Neural cell (in vitro differentiated cells): ENCODE results near the gene ANKK1. TPM values are rescaled to one million over a fixed set of nuclear protein-coding genes. Genes with fewer than 3 reads are reported as not detected.

Experiments used
- H2AFZ ChIP-seq: fragments of 200-600, 300-800 bp; sonication (generic), shearing (Covaris generic); 2 replicates; pipeline ENCODE4 v1.6.0; 2014; ENCODE audit warnings: low read depth, mild to moderate bottlenecking, antibody characterized with exemption, low read length, moderate library complexity
- H3F3A ChIP-seq: fragments of 200-600 bp; shearing (Covaris generic); 2 replicates; pipeline ENCODE4 v1.6.1; 2016; ENCODE audit warnings: mild to moderate bottlenecking, moderate library complexity, mixed read lengths, antibody characterized with exemption, low read length; ENCODE audit not compliant: insufficient read depth, poor library complexity, severe bottlenecking
- H3K27ac ChIP-seq: fragments of 200-600, 300-800 bp; sonication (generic), shearing (Covaris generic); 2 replicates; pipeline ENCODE4 v1.5.1; 2014; ENCODE audit warnings: mild to moderate bottlenecking, low read length, moderate library complexity
- H3K27me3 ChIP-seq: fragments of 300-800, 200-600 bp; sonication (generic), shearing (Covaris generic); 2 replicates; pipeline ENCODE4 v1.6.0; 2014; ENCODE audit warnings: mild to moderate bottlenecking, low read depth, low read length, moderate library complexity; ENCODE audit not compliant: insufficient read depth
- H3K36me3 ChIP-seq: fragments of 300-800, 200-600 bp; sonication (generic), shearing (Covaris generic); 2 replicates; pipeline ENCODE4 v1.5.1; 2014; ENCODE audit warnings: mild to moderate bottlenecking, antibody characterized with exemption, low read length, moderate library complexity; ENCODE audit not compliant: insufficient read depth
- H3K4me2 ChIP-seq: fragments of 300-800, 200-600 bp; sonication (generic), shearing (Covaris generic); 2 replicates; pipeline ENCODE4 v1.6.0; 2014; ENCODE audit warnings: mild to moderate bottlenecking, low read length
- H3K4me3 ChIP-seq: fragments of 300-800, 200-600 bp; sonication (generic), shearing (Covaris generic); 2 replicates; pipeline ENCODE4 v1.5.1; 2014; ENCODE audit warnings: mild to moderate bottlenecking, low read length, moderate library complexity
- H3K79me2 ChIP-seq: fragments of 200-600 bp; shearing (Covaris generic); replicated peaks from 2 replicates; pipeline ENCODE4 v1.6.0; 2014; ENCODE audit warnings: mild to moderate bottlenecking, low read length, moderate library complexity; ENCODE audit not compliant: insufficient read depth
- H3K9ac ChIP-seq: fragments of 300-800, 200-600 bp; sonication (generic), shearing (Covaris generic); 2 replicates; pipeline ENCODE4 v1.6.1; 2016; ENCODE audit warnings: mild to moderate bottlenecking, low read length, mixed read lengths
- H3K9me2 ChIP-seq: fragments of 200-600 bp; shearing (Covaris generic); 2 replicates; pipeline ENCODE4 v1.6.1; 2016; ENCODE audit warnings: mild to moderate bottlenecking, low read length, mixed read lengths; ENCODE audit not compliant: insufficient read depth
- H3K9me3 ChIP-seq: fragments of 200-600, 300-800 bp; sonication (generic), shearing (Covaris generic); 2 replicates; pipeline ENCODE4 v1.6.1; 2016; ENCODE audit warnings: mild to moderate bottlenecking, mixed run types, low read length, moderate library complexity, mixed read lengths
- H4K20me1 ChIP-seq: fragments of 200-600 bp; shearing (Covaris generic); 2 replicates; pipeline ENCODE4 v1.6.1; 2016; ENCODE audit warnings: mild to moderate bottlenecking, mixed run types; ENCODE audit not compliant: insufficient read depth
- CTCF ChIP-seq: fragments of 450-650 bp; IDR thresholded peaks from 2 replicates; pipeline ENCODE4 v1.5.1; 2014; ENCODE audit warnings: antibody characterized with exemption, mild to moderate bottlenecking, moderate library complexity; ENCODE audit not compliant: poor library complexity, severe bottlenecking
- EP300 ChIP-seq: fragments of 450-650 bp; conservative IDR thresholded peaks from 2 replicates; pipeline ENCODE4 v1.6.1; 2014; ENCODE audit warnings: antibody characterized with exemption, mild to moderate bottlenecking, moderate library complexity; ENCODE audit not compliant: poor library complexity, severe bottlenecking
- EZH2 ChIP-seq: fragments of 200-600, 300-800 bp; shearing (Covaris generic), sonication (generic); IDR thresholded peaks from 2 replicates; pipeline ENCODE4 v1.6.1; 2014; ENCODE audit warnings: antibody characterized with exemption, low read length, borderline replicate concordance, mild to moderate bottlenecking; ENCODE audit not compliant: insufficient read depth, poor library complexity, severe bottlenecking
- MXI1 ChIP-seq: fragments of 450-650 bp; conservative IDR thresholded peaks from 2 replicates; pipeline ENCODE4 v1.6.1; 2014; ENCODE audit warnings: antibody characterized with exemption, mild to moderate bottlenecking; ENCODE audit not compliant: poor library complexity, severe bottlenecking
- POLR2AphosphoS5 ChIP-seq: IDR thresholded peaks from 2 replicates; pipeline ENCODE4 v1.6.1; 2012
- RAD21 ChIP-seq: fragments of 450-650 bp; conservative IDR thresholded peaks from 2 replicates; pipeline ENCODE4 v1.6.1; 2014; ENCODE audit warnings: antibody characterized with exemption, mild to moderate bottlenecking, moderate library complexity
- SMC3 ChIP-seq: fragments of 450-650 bp; conservative IDR thresholded peaks from 2 replicates; pipeline ENCODE4 v1.6.1; 2014; ENCODE audit warnings: antibody characterized with exemption, mild to moderate bottlenecking, moderate library complexity; ENCODE audit not compliant: poor library complexity
- TAF1 ChIP-seq: IDR thresholded peaks from 2 replicates; pipeline ENCODE4 v1.6.1; 2012; ENCODE audit warnings: low read depth
- polyA plus RNA-seq: library from polyadenylated mRNA; depleted of rRNA; stranded (reverse); fragments of >200 nt; gene quantifications from 2 replicates; pipeline ENCODE4 v1.2.3, GENCODE V29; 2014
- TF ChIP-seq, protein P1 (sequence below): IDR thresholded peaks from 2 replicates; pipeline ENCODE4 v1.6.1; 2012; ENCODE audit warnings: borderline replicate concordance

The ANKK1 gene
- polyA plus RNA-seq, 1 donor from 2014 or later: not detected

GRCh38 chr11:113395782-113396336 is 8.3 kb downstream of the ANKK1 start:
- Histone ChIP-seq H3K27ac (no peak overlapping the region), H3F3A (no peaks in the 10 kb centered on the region), H3K4me2 (no peak overlapping the region), H3K36me3 (no peaks in the 10 kb centered on the region), H3K9ac (no peak overlapping the region), H3K27me3 (no peaks in the 10 kb centered on the region), H2AFZ (no peak overlapping the region), H4K20me1 (no peaks in the 10 kb centered on the region), H3K9me3 (no peaks in the 10 kb centered on the region), H3K79me2 (no peaks in the 10 kb centered on the region), H3K9me2 (no peaks in the 10 kb centered on the region), H3K4me3 (no peak overlapping the region)
- TF ChIP-seq TAF1 (no peak), CTCF (no peak), RAD21 (no peak), EP300 (no peak), POLR2AphosphoS5 (no peak), MXI1 (no peak), EZH2 (no peak), SMC3 (no peak)
- TF ChIP-seq, protein P1, sequence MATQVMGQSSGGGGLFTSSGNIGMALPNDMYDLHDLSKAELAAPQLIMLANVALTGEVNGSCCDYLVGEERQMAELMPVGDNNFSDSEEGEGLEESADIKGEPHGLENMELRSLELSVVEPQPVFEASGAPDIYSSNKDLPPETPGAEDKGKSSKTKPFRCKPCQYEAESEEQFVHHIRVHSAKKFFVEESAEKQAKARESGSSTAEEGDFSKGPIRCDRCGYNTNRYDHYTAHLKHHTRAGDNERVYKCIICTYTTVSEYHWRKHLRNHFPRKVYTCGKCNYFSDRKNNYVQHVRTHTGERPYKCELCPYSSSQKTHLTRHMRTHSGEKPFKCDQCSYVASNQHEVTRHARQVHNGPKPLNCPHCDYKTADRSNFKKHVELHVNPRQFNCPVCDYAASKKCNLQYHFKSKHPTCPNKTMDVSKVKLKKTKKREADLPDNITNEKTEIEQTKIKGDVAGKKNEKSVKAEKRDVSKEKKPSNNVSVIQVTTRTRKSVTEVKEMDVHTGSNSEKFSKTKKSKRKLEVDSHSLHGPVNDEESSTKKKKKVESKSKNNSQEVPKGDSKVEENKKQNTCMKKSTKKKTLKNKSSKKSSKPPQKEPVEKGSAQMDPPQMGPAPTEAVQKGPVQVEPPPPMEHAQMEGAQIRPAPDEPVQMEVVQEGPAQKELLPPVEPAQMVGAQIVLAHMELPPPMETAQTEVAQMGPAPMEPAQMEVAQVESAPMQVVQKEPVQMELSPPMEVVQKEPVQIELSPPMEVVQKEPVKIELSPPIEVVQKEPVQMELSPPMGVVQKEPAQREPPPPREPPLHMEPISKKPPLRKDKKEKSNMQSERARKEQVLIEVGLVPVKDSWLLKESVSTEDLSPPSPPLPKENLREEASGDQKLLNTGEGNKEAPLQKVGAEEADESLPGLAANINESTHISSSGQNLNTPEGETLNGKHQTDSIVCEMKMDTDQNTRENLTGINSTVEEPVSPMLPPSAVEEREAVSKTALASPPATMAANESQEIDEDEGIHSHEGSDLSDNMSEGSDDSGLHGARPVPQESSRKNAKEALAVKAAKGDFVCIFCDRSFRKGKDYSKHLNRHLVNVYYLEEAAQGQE: no peak

GRCh38 chr11:113396690-113397089 is 9.1 kb downstream of the ANKK1 start:
- Histone ChIP-seq H3F3A (no peaks in the 10 kb centered on the region), H3K4me3 (no peak overlapping the region), H3K9me2 (no peaks in the 10 kb centered on the region), H3K79me2 (no peaks in the 10 kb centered on the region), H3K4me2 (no peak overlapping the region), H4K20me1 (no peaks in the 10 kb centered on the region), H3K27me3 (no peaks in the 10 kb centered on the region), H3K9me3 (no peaks in the 10 kb centered on the region), H3K27ac (no peak overlapping the region), H3K9ac (no peak overlapping the region), H2AFZ (no peak overlapping the region), H3K36me3 (no peaks in the 10 kb centered on the region)
- TF ChIP-seq EZH2: no peak
- no peak for TF ChIP-seq EP300
- TF ChIP-seq RAD21: no peak
- TF ChIP-seq, protein P1: no peak
- TF ChIP-seq CTCF: no peak
- no peak for TF ChIP-seq MXI1
